ENCODE results near the gene GPRC5D. TPM values are rescaled to one million over a fixed set of nuclear protein-coding genes. Genes with fewer than 3 reads are reported as not detected.
A peak's percentile ranks its signal among the peaks of the same experiment; 100 is the strongest.

The GPRC5D gene
- total RNA-seq, 4 donors from 2014 or later, result 1.3 TPM; not detected in 3

DNA sequence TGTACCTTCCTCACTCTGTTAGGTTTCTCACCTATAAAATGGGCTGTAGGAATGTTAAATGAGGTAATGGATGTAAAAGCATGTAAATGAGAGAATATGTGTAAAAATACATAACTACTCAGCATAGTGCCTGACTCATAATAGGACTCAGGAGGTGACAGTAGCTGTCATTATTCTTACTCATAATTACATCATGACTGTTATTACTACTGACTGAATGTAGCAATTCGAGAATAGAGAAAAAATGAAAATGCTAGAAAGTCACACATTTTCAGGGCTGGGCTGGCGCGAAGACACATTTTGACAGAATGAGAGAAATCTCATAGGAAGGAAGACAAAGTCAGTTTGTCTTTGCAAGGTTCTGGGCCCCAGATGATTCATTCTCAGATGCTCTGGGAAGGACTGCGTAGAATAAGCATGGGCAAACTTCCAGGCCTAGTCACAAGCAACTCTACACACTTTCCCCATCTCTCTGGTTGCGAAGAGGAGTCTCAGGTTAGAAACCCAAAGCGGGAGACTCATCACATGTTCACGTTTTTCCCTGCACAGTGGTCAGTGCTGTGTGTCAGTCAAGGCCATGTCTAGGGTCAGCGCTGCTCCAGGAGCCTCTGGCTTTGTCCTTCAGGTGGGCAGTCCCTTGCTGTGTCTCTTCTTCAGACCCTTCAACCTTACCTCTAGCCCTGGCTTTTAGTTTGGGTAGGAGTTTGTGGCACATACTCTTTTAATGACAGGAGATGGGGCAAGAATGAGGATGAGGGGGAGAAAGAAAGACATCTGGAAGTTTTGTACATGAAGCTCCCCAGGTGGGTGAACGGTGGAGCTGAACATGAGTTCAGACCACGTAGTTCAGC is 52.2 kb downstream of the GPRC5D start:
- H3K4me3 ChIP-seq, result no peak overlapping the region
- no peaks in the 10 kb centered on the region for H3K9me3 ChIP-seq
- H3K27ac ChIP-seq, result peak overlapping the region in 2 of 4 donors; percentile 23 to 64
- no peaks in the 10 kb centered on the region for H3K27me3 ChIP-seq
- TF ChIP-seq POLR2A (IDR thresholded peaks at IDR 0.05) (no peak), CTCF (IDR thresholded peaks at IDR 0.05) (no peak)
- H3K4me1 ChIP-seq, result peaks cover 0 to 32% (median 1%) of the 10 kb centered on the region in 4 donors
- H3K36me3 ChIP-seq, result no peaks in the 10 kb centered on the region
- DNase-seq, result no peak

GRCh38 chr12:12898911-12899511 is 53.0 kb downstream of the GPRC5D start:
- Histone ChIP-seq H3K27me3 (no peaks in the 10 kb centered on the region), H3K27ac (peak overlapping the region in 1 of 4 donors; percentile 23), H3K36me3 (no peaks in the 10 kb centered on the region), H3K9me3 (no peaks in the 10 kb centered on the region), H3K4me1 (peaks cover 0 to 28% (median 1%) of the 10 kb centered on the region in 4 donors), H3K4me3 (no peak overlapping the region)
- no peak for DNase-seq
- no peak for TF ChIP-seq CTCF (IDR thresholded peaks at IDR 0.05)
- no peak for TF ChIP-seq POLR2A (IDR thresholded peaks at IDR 0.05)

DNA sequence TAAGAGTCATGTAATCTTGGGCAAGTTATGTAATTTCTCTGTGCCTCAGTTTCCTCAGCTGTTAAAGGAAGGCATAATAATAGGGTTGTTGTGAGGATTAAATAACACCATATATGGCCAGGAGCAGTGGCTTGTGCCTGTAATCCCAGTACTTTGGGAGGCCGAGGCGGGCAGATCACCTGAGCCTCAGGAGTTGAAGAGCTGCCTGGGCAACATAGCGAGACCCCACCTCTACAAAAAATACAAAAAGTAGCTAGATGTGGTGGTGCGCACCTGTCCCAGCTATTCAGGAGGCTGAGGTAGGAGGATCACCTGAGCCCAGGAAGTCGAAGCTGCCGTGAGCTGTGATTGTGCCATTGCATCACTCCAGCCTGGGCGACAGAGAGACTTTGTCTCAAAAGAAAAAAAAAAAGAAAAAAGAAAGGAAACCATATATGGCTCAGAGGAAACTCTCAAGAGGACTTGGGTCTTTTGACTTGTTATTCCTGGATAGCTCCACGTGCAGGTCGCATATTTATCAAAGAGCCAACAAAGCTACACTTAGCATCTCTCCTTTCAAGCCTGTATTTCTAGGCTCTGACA is 53.7 kb downstream of the GPRC5D start:
- DNase-seq, result no peak
- H3K27ac ChIP-seq, result no peak overlapping the region
- TF ChIP-seq CTCF (IDR thresholded peaks at IDR 0.05) (no peak), POLR2A (IDR thresholded peaks at IDR 0.05) (no peak)
- no peak overlapping the region for H3K4me3 ChIP-seq
- no peaks in the 10 kb centered on the region for H3K27me3 ChIP-seq
- no peaks in the 10 kb centered on the region for H3K36me3 ChIP-seq
- H3K4me1 ChIP-seq, result peaks cover 0 to 23% (median 1%) of the 10 kb centered on the region in 4 donors
- no peaks in the 10 kb centered on the region for H3K9me3 ChIP-seq

GRCh38 chr12:12897302-12897701 is 54.7 kb downstream of the GPRC5D start:
- H3K27ac ChIP-seq, result no peak overlapping the region
- H3K4me1 ChIP-seq, result peaks cover 0 to 16% (median 0%) of the 10 kb centered on the region in 4 donors
- no peak for DNase-seq
- no peaks in the 10 kb centered on the region for H3K27me3 ChIP-seq
- no peak overlapping the region for H3K4me3 ChIP-seq
- no peak for TF ChIP-seq CTCF (IDR thresholded peaks at IDR 0.05)
- TF ChIP-seq POLR2A (IDR thresholded peaks at IDR 0.05), result no peak
- H3K36me3 ChIP-seq, result no peaks in the 10 kb centered on the region
- no peaks in the 10 kb centered on the region for H3K9me3 ChIP-seq

- TF ChIP-seq CTCF (IDR thresholded peaks at IDR 0.05) (no peak), POLR2A (IDR thresholded peaks at IDR 0.05) (no peak)
- DNase-seq, result no peak
- Histone ChIP-seq H3K9me3 (no peaks in the 10 kb centered on the region), H3K4me1 (peaks cover 0 to 14% (median 0%) of the 10 kb centered on the region in 4 donors), H3K27me3 (no peaks in the 10 kb centered on the region), H3K27ac (no peak overlapping the region), H3K4me3 (no peak overlapping the region), H3K36me3 (no peaks in the 10 kb centered on the region)
Measured at GRCh38 chr12:12896260-12896659, 55.7 kb downstream of the GPRC5D start.

Measured in Peyer's patch (tissue), 4 donors.